HFFc6 (cell line): ENCODE data around the gene NHSL2. TPM values are rescaled to one million over a fixed set of nuclear protein-coding genes. Genes with fewer than 3 reads are reported as not detected.

Experiments used
- DNase-seq: peaks from one replicate; pipeline ENCODE4 v3.0.0-alpha.2; 2018
- H3K27ac Mint-ChIP-seq: 2 replicates; pipeline ENCODE4 v1.8.0; 2020; ENCODE audit warnings: mild to moderate bottlenecking, mixed read lengths
- H3K27me3 Mint-ChIP-seq: 2 replicates; pipeline ENCODE4 v1.8.0; 2021; ENCODE audit warnings: mild to moderate bottlenecking, moderate library complexity, mixed read lengths; ENCODE audit not compliant: insufficient read depth
- H3K36me3 Mint-ChIP-seq: 2 replicates; pipeline ENCODE4 v1.8.0; 2021; ENCODE audit warnings: low read depth, mixed read lengths
- H3K4me1 Mint-ChIP-seq: 2 replicates; pipeline ENCODE4 v1.8.0; 2020; ENCODE audit warnings: low read depth, mixed read lengths
- H3K4me3 Mint-ChIP-seq: 2 replicates; pipeline ENCODE4 v1.8.0; 2020; ENCODE audit warnings: mild to moderate bottlenecking, moderate library complexity, mixed read lengths
- H3K9me3 Mint-ChIP-seq: 2 replicates; pipeline ENCODE4 v1.8.0; 2020; ENCODE audit warnings: mild to moderate bottlenecking, mixed read lengths
- CTCF ChIP-seq: fragments of 200-600 bp; sonication (generic); IDR thresholded peaks from 2 replicates; pipeline ENCODE4 v1.5.0; 2021; ENCODE audit warnings: antibody characterized with exemption, mild to moderate bottlenecking
- total RNA-seq, 6 experiments: library from RNA; stranded (reverse); fragmentation: NEBNext Ultra II Directional; extraction: Animal tissue kit (Norgen Biotek cat#: 25700); gene quantifications; 2 replicates in 1 of 6; 3 replicates in 5 of 6; pipeline ENCODE4 v1.2.3, GENCODE V29; 2021

NHSL2 gene
- total RNA-seq, 6 experiments from 2014 or later = 0.28 to 1.1 (median 0.52) TPM

DNA sequence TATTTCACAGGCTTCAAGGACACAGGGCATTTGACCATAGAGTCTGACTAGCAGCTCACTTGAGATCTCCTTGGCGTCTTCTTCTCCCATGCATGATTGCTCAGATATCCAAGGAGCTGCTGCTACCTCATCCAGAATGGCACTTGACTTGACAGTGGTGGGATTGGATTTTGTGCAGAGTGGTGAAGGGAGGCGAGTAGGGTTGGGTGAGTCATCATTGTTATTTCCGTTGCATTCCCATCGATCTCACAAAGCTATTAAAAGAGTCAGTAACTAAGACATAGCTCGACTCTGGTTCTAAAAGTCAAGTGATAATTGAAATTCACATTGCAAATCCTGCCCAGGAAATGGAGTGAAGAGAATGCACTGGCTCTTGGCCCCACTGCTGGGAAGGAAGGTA is 27.7 kb downstream of the NHSL2 start:
- no peak for TF ChIP-seq CTCF
- Mint-ChIP-seq H3K9me3 (no peaks in the 10 kb centered on the region), H3K27me3 (peaks cover 5% of the 10 kb centered on the region), H3K27ac (no peak overlapping the region), H3K36me3 (no peaks in the 10 kb centered on the region), H3K4me3 (no peak overlapping the region), H3K4me1 (0 out of 2 replicates have a peak, but pooled peaks cover 6% of the 10 kb centered on the region)
- DNase-seq = no peak

- H3K36me3 Mint-ChIP-seq = no peaks in the 10 kb centered on the region
- no peak for TF ChIP-seq CTCF
- peaks cover 6% of the 10 kb centered on the region; the same call in 1 of the 2 replicates for H3K27me3 Mint-ChIP-seq
- no peaks in the 10 kb centered on the region for H3K9me3 Mint-ChIP-seq
- DNase-seq = no peak
- H3K27ac Mint-ChIP-seq = no peak overlapping the region
- no peak overlapping the region for H3K4me3 Mint-ChIP-seq
- 0 out of 2 replicates have a peak, but pooled peaks cover 6% of the 10 kb centered on the region for H3K4me1 Mint-ChIP-seq
Observed at GRCh38 chrX:71941145-71941544, 30.5 kb downstream of the NHSL2 start.

DNA sequence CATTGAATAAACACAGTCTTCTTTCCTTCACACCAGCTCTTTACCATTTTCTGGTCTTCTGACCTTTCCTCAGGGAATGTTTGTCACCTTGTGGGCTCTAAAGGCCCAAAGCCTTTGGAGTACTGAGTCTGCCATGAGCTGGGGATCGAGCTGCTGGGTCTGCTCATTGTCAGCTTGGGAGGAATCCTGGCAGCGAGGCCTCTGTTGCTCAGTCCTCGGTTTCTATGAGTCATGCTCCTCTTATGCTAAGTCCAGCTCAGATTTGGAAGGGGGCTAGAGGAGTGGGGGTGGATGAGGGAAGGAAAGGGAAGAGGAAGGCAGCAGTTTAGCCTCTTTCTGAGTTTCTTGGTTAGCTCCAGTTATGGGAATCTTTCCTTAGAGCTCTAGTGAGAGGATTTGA is 31.1 kb downstream of the NHSL2 start:
- Mint-ChIP-seq H3K36me3 (no peaks in the 10 kb centered on the region), H3K4me3 (no peak overlapping the region)
- peak; percentile 3 for DNase-seq

DNA sequence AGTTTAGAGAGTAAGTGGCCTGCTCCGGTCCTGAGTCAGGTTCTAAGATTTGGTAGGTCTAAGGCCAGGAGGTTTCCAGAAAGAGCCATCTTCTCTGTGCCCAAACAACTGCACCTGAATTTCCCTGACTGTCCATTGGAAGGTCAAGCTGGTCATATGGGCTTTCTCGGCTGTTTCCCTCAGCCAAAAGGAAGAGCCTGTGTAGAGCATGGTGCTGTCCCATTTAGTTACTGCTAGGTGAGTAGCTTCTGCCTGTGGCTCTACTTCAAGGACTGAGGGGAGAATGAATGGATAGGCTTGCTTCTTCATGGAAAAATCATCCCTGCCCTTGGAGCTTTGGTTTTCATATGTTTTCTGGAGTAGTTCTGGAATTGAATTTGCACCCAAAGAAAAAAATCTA is 33.7 kb downstream of the NHSL2 start:
- H3K4me3 Mint-ChIP-seq = no peak overlapping the region
- DNase-seq = no peak
- H3K27ac Mint-ChIP-seq = no peak overlapping the region
- H3K4me1 Mint-ChIP-seq = 0 out of 2 replicates have a peak, but pooled peaks cover 6% of the 10 kb centered on the region
- no peak for TF ChIP-seq CTCF
- H3K9me3 Mint-ChIP-seq = no peaks in the 10 kb centered on the region
- H3K27me3 Mint-ChIP-seq = peaks cover 9% of the 10 kb centered on the region
- no peaks in the 10 kb centered on the region for H3K36me3 Mint-ChIP-seq

More for the DNA sequence above, 31.1 kb downstream of the NHSL2 start:
- H3K27me3 Mint-ChIP-seq = peaks cover 9% of the 10 kb centered on the region
- H3K27ac Mint-ChIP-seq = no peak overlapping the region
- no peaks in the 10 kb centered on the region for H3K9me3 Mint-ChIP-seq
- 0 out of 2 replicates have a peak, but pooled peaks cover 6% of the 10 kb centered on the region for H3K4me1 Mint-ChIP-seq
- TF ChIP-seq CTCF = no peak

DNA sequence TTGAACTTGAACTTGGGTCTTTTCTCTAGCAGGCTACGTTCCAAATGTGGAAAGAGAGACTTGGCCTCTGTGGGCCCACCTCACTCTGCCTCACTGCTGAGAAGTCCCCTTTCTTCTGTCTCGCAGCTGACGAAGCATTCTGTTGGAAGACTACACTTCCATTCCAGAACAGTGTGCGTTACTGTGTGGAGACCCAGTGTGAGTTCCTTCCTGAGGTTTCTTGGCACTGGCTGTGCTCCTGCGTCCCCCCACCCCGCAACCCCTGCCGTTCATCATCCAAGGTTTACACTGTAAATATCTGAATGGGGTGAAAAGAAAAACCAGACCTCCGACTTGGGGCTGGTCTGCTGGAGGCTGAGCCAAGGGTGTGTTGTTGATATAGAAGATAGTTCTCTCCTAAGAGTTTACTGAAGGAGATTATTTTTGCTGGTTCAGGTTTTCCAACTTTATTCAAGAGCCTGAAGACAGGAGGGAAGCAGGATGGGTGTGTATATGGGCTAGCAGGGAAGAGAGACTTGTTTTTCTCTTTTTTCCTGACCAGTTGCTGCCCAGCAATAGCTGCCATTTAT is 34.7 kb downstream of the NHSL2 start:
- Mint-ChIP-seq H3K4me1 (0 out of 2 replicates have a peak, but pooled peaks cover 6% of the 10 kb centered on the region), H3K9me3 (no peaks in the 10 kb centered on the region), H3K27ac (no peak overlapping the region), H3K36me3 (no peaks in the 10 kb centered on the region), H3K4me3 (no peak overlapping the region), H3K27me3 (peaks cover 10% of the 10 kb centered on the region)
- no peak for DNase-seq
- TF ChIP-seq CTCF = no peak
